ENCODE results near the gene ITGA11.
"Not testable (repeated sequence)": the region's sequence is repeated elsewhere in the genome, so short reads cannot be mapped to it uniquely, and the experiment has no call there.

DNA sequence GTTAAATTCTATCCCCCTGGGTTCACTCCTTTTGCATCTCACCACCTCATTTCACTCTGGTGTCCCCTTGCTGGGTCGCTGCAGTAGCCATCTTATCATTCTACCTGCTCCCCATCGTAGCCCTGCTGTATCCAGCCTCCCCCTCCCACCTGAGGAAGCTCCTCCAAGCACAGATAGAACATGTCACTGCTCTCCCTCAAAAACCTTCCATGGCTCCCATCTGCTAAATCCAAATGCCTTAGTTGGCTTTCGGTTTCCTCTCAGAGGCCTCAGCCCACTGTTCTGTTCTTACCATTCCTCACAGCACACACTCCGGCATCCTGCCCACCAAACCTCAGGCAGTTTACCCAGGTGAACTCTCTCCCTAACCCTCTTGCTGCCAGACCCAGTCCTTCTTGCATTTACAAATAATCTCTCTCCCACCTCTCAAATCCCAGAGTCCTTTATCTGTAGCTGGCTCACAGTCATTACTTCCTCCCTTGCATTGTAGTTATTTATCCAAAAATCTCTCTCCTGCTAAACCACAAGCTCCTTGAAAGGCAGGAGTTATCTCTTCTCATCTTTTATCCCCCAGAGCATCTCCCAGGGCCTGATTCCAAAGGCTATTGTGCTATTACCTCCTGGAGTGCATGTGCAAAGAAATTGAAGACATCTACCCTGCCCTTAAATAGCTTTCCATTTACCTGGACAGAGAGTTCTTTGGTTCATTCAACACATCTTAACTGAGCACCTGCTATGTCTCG lies 9.4 kb downstream of the ITGA11 start:
- not testable (repeated sequence) for TF ChIP-seq ZNF274 (IDR thresholded peaks at IDR 0.05; ENCODE audit: low read depth, low read length); YY1 (IDR thresholded peaks at IDR 0.05; ENCODE audit: insufficient read depth, insufficient read length); SUZ12 (IDR thresholded peaks at IDR 0.05; ENCODE audit: extremely low read depth, insufficient read depth, insufficient read length)
